ENCODE data around the gene LPP.

The LPP gene

GRCh38 chr3:188662795-188663194, 508.8 kb downstream of the LPP start:
- DNase-seq, result no peak
- H3K79me2 ChIP-seq (ENCODE audit: low read length), result no peaks in the 10 kb centered on the region
- no peak overlapping the region for H3K4me2 ChIP-seq (ENCODE audit: low read depth, low read length)

GRCh38 chr3:188663839-188664238, 509.9 kb downstream of the LPP start:
- Histone ChIP-seq H3K36me3 (replicated peaks; ENCODE audit: insufficient read depth, low read length) (no peaks in the 10 kb centered on the region), H3K9ac (ENCODE audit: low read length) (no peak overlapping the region), H3K4me2 (ENCODE audit: low read depth, low read length) (no peak overlapping the region), H3K27ac (ENCODE audit: low read length) (no peak overlapping the region), H3K27me3 (replicated peaks; ENCODE audit: insufficient read depth, low read length) (no peaks in the 10 kb centered on the region), H2AFZ (ENCODE audit: low read length) (no peak overlapping the region), H3F3A (ENCODE audit: insufficient read depth, low read length) (no peaks in the 10 kb centered on the region), H3K4me3 (ENCODE audit: low read length) (no peak overlapping the region), H3K9me3 (replicated peaks; ENCODE audit: insufficient read depth, low read length) (no peaks in the 10 kb centered on the region), H3K9me2 (replicated peaks; ENCODE audit: insufficient read depth, low read length) (no peaks in the 10 kb centered on the region), H4K20me1 (ENCODE audit: insufficient read depth, low read length) (no peaks in the 10 kb centered on the region), H3K4me1 (ENCODE audit: low read length) (no peaks in the 10 kb centered on the region), H3K79me2 (ENCODE audit: low read length) (no peaks in the 10 kb centered on the region)
- DNase-seq, result no peak
- TF ChIP-seq CTCF (IDR thresholded peaks at IDR 0.05; ENCODE audit: low read length) (no peak), EZH2 (optimal IDR thresholded peaks at IDR 0.05; ENCODE audit: low read depth, low read length) (no peak), EZH2phosphoT487 (IDR thresholded peaks at IDR 0.05; ENCODE audit: low read length) (no peak)

More at GRCh38 chr3:188662795-188663194, 508.8 kb downstream of the LPP start:
- Histone ChIP-seq H3F3A (ENCODE audit: insufficient read depth, low read length) (no peaks in the 10 kb centered on the region), H3K4me1 (ENCODE audit: low read length) (no peaks in the 10 kb centered on the region), H4K20me1 (ENCODE audit: insufficient read depth, low read length) (no peaks in the 10 kb centered on the region), H3K9ac (ENCODE audit: low read length) (no peak overlapping the region), H3K9me2 (replicated peaks; ENCODE audit: insufficient read depth, low read length) (no peaks in the 10 kb centered on the region), H3K27me3 (replicated peaks; ENCODE audit: insufficient read depth, low read length) (no peaks in the 10 kb centered on the region), H2AFZ (ENCODE audit: low read length) (no peak overlapping the region), H3K4me3 (ENCODE audit: low read length) (no peak overlapping the region), H3K27ac (ENCODE audit: low read length) (no peak overlapping the region), H3K36me3 (replicated peaks; ENCODE audit: insufficient read depth, low read length) (no peaks in the 10 kb centered on the region), H3K9me3 (replicated peaks; ENCODE audit: insufficient read depth, low read length) (no peaks in the 10 kb centered on the region)
- TF ChIP-seq EZH2 (optimal IDR thresholded peaks at IDR 0.05; ENCODE audit: low read depth, low read length) (no peak), CTCF (IDR thresholded peaks at IDR 0.05; ENCODE audit: low read length) (no peak), EZH2phosphoT487 (IDR thresholded peaks at IDR 0.05; ENCODE audit: low read length) (no peak)

GRCh38 chr3:188664795-188665194, 510.8 kb downstream of the LPP start:
- no peak overlapping the region for H3K9ac ChIP-seq (ENCODE audit: low read length)
- no peaks in the 10 kb centered on the region for H3K9me3 ChIP-seq (replicated peaks; ENCODE audit: insufficient read depth, low read length)
- no peaks in the 10 kb centered on the region for H4K20me1 ChIP-seq (ENCODE audit: insufficient read depth, low read length)
- no peak overlapping the region for H3K27ac ChIP-seq (ENCODE audit: low read length)
- H3F3A ChIP-seq (ENCODE audit: insufficient read depth, low read length), result no peaks in the 10 kb centered on the region
- no peak overlapping the region for H2AFZ ChIP-seq (ENCODE audit: low read length)
- H3K36me3 ChIP-seq (replicated peaks; ENCODE audit: insufficient read depth, low read length), result no peaks in the 10 kb centered on the region
- H3K4me3 ChIP-seq (ENCODE audit: low read length), result no peak overlapping the region
- H3K4me2 ChIP-seq (ENCODE audit: low read depth, low read length), result no peak overlapping the region
- H3K9me2 ChIP-seq (replicated peaks; ENCODE audit: insufficient read depth, low read length), result no peaks in the 10 kb centered on the region
- H3K79me2 ChIP-seq (ENCODE audit: low read length), result no peaks in the 10 kb centered on the region
- H3K4me1 ChIP-seq (ENCODE audit: low read length), result no peaks in the 10 kb centered on the region
- DNase-seq, result no peak
- H3K27me3 ChIP-seq (replicated peaks; ENCODE audit: insufficient read depth, low read length), result no peaks in the 10 kb centered on the region
- TF ChIP-seq CTCF (IDR thresholded peaks at IDR 0.05; ENCODE audit: low read length), result no peak
- no peak for TF ChIP-seq EZH2phosphoT487 (IDR thresholded peaks at IDR 0.05; ENCODE audit: low read length)
- TF ChIP-seq EZH2 (optimal IDR thresholded peaks at IDR 0.05; ENCODE audit: low read depth, low read length), result no peak

All from MM.1S (cell line).